Fibroblast of skin of left biceps (primary cell): Measurements from ENCODE around the gene GTF2H1.

Source experiments
- DNase-seq, 2 experiments: peaks; one replicate each; pipeline ENCODE4 v3.0.0-alpha.2; 2013; ENCODE audit warnings: low read depth in 2 of 2

Gene GTF2H1

GRCh38 chr11:18321969-18322711, at the start of gene GTF2H1, which contains the start of gene HPS5:
TSS of gene GTF2H1 (plus strand) at chr11:18322567. CDS start at chr11:18333075, 10,508 bp downstream.
TSS of gene HPS5 (minus strand) at chr11:18322140. CDS start at chr11:18317858, 4,282 bp downstream.
- peak; percentile 94 to 95 for DNase-seq

- DNase-seq, result no peak
Measured at GRCh38 chr11:18277565-18278271, 44.6 kb upstream of the GTF2H1 start.

- DNase-seq, result no peak
Measured at GRCh38 chr11:18280438-18281045, 41.8 kb upstream of the GTF2H1 start.

- no peak for DNase-seq
Measured at GRCh38 chr11:18282626-18283025, 39.7 kb upstream of the GTF2H1 start.

- no peak for DNase-seq
Measured at GRCh38 chr11:18285841-18286240, 36.5 kb upstream of the GTF2H1 start.

- DNase-seq, result no peak
Measured at GRCh38 chr11:18288911-18289310, 33.5 kb upstream of the GTF2H1 start.

- DNase-seq, result no peak
Measured at GRCh38 chr11:18294862-18295261, 27.5 kb upstream of the GTF2H1 start.

GRCh38 chr11:18295316-18295715, 27.1 kb upstream of the GTF2H1 start:
- DNase-seq, result no peak

- DNase-seq, result no peak
Measured at GRCh38 chr11:18299721-18300120, 22.6 kb upstream of the GTF2H1 start.

- DNase-seq, result no peak
Measured at GRCh38 chr11:18304745-18305144, 17.6 kb upstream of the GTF2H1 start.

- no peak for DNase-seq
Measured at GRCh38 chr11:18307461-18308139, 14.8 kb upstream of the GTF2H1 start.

GRCh38 chr11:18308242-18308641, 14.1 kb upstream of the GTF2H1 start:
- DNase-seq, result no peak

GRCh38 chr11:18309691-18310090, 12.7 kb upstream of the GTF2H1 start:
- DNase-seq, result no peak

- DNase-seq, result no peak
Measured at GRCh38 chr11:18310800-18311340, 11.5 kb upstream of the GTF2H1 start.

- DNase-seq, result no peak
Measured at GRCh38 chr11:18312012-18312411, 10.4 kb upstream of the GTF2H1 start.

GRCh38 chr11:18312663-18313420, 9.5 kb upstream of the GTF2H1 start:
- peak; percentile 49 to 61 for DNase-seq

- no peak for DNase-seq
Measured at GRCh38 chr11:18313965-18314763, 8.2 kb upstream of the GTF2H1 start.

GRCh38 chr11:18314784-18315523, 7.4 kb upstream of the GTF2H1 start:
- no peak for DNase-seq

GRCh38 chr11:18315893-18316292, 6.5 kb upstream of the GTF2H1 start:
- no peak for DNase-seq

GRCh38 chr11:18317551-18317950, 4.8 kb upstream of the GTF2H1 start:
- DNase-seq, result no peak
